Measurements from ENCODE around the gene PTPN6. TPM values are rescaled to one million over a fixed set of nuclear protein-coding genes. Genes with fewer than 3 reads are reported as not detected.

The PTPN6 gene
- total and polyA plus RNA-seq, 10 of the 15 experiments (the other 5 are each of a cell fraction or from before 2014, with no cell fraction given) = 229 to 457 (median 370) TPM

DNA sequence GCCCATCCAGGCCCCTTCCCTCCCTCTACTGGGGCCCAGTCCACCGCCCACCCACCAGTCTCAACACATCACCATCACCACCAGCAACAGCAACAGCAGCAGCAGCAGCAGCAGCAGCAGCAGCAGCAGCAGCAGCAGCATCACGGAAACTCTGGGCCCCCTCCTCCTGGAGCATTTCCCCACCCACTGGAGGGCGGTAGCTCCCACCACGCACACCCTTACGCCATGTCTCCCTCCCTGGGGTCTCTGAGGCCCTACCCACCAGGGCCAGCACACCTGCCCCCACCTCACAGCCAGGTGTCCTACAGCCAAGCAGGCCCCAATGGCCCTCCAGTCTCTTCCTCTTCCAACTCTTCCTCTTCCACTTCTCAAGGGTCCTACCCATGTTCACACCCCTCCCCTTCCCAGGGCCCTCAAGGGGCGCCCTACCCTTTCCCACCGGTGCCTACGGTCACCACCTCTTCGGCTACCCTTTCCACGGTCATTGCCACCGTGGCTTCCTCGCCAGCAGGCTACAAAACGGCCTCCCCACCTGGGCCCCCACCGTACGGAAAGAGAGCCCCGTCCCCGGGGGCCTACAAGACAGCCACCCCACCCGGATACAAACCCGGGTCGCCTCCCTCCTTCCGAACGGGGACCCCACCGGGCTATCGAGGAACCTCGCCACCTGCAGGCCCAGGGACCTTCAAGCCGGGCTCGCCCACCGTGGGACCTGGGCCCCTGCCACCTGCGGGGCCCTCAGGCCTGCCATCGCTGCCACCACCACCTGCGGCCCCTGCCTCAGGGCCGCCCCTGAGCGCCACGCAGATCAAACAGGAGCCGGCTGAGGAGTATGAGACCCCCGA is 14.3 kb upstream of the PTPN6 start (continued):
- TF ChIP-seq FOS (IDR thresholded peaks at IDR 0.05; ENCODE audit: borderline replicate concordance, extremely low read depth, insufficient read length) (no peak), SMARCA5 (IDR thresholded peaks at IDR 0.05) (no peak), ZNF24 (IDR thresholded peaks at IDR 0.05) (no peak), NFXL1 (IDR thresholded peaks at IDR 0.05; ENCODE audit: borderline replicate concordance) (no peak), RAD21 (IDR thresholded peaks at IDR 0.05; ENCODE audit: insufficient read depth, low read depth, low read length) (no peak), ZNF207 (IDR thresholded peaks at IDR 0.05; ENCODE audit: borderline replicate concordance) (0 out of 2 replicates have a peak, but pooled peaks have one; percentile 45), BRCA1 (IDR thresholded peaks at IDR 0.05; ENCODE audit: low read depth, low read length) (no peak), IKZF2 (IDR thresholded peaks at IDR 0.05) (0 out of 4 replicates have a peak, but pooled peaks of 1 of the 2 experiments have one; percentile 18), JUND (IDR thresholded peaks at IDR 0.05; ENCODE audit: low read depth, low read length) (no peak), CBX3 (IDR thresholded peaks at IDR 0.05; ENCODE audit: borderline replicate concordance, low read depth) (no peak), ZNF384 (IDR thresholded peaks at IDR 0.05; ENCODE audit: borderline replicate concordance, low read depth, low read length) (no peak), KAT2A (conservative IDR thresholded peaks at IDR 0.05; ENCODE audit: control insufficient read depth, low read depth, low read length) (no peak), HDAC6 (IDR thresholded peaks at IDR 0.05; ENCODE audit: unreplicated experiment) (no peak), SMAD5 (IDR thresholded peaks at IDR 0.05; ENCODE audit: low read depth) (no peak), NFYB (IDR thresholded peaks at IDR 0.05; ENCODE audit: insufficient read depth, low read depth, low read length) (no peak), ZSCAN29 (IDR thresholded peaks at IDR 0.05) (no peak), RB1 (IDR thresholded peaks at IDR 0.05; ENCODE audit: borderline replicate concordance) (0 out of 2 replicates have a peak, but pooled peaks have one; percentile 19), YBX1 (IDR thresholded peaks at IDR 0.05) (no peak), NR2F1 (conservative IDR thresholded peaks at IDR 0.05) (no peak), IKZF1 (conservative IDR thresholded peaks at IDR 0.05) (no peak), NRF1 (conservative IDR thresholded peaks at IDR 0.05; ENCODE audit: low read depth, low read length) (no peak), SPI1 (IDR thresholded peaks at IDR 0.05; ENCODE audit: borderline replicate concordance, insufficient read depth, low read depth, low read length) (no peak), YY1 (IDR thresholded peaks at IDR 0.05; ENCODE audit: low read depth, low read length) (0 out of 2 replicates have a peak, but pooled peaks have one; percentile 20), HCFC1 (IDR thresholded peaks at IDR 0.05; ENCODE audit: low read length) (no peak), MYC (IDR thresholded peaks at IDR 0.05; ENCODE audit: insufficient read depth, insufficient read length, insufficient replicate concordance, low read length, severe bottlenecking) (no peak)
- TF ChIP-seq, protein P1, sequence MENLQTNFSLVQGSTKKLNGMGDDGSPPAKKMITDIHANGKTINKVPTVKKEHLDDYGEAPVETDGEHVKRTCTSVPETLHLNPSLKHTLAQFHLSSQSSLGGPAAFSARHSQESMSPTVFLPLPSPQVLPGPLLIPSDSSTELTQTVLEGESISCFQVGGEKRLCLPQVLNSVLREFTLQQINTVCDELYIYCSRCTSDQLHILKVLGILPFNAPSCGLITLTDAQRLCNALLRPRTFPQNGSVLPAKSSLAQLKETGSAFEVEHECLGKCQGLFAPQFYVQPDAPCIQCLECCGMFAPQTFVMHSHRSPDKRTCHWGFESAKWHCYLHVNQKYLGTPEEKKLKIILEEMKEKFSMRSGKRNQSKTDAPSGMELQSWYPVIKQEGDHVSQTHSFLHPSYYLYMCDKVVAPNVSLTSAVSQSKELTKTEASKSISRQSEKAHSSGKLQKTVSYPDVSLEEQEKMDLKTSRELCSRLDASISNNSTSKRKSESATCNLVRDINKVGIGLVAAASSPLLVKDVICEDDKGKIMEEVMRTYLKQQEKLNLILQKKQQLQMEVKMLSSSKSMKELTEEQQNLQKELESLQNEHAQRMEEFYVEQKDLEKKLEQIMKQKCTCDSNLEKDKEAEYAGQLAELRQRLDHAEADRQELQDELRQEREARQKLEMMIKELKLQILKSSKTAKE (IDR thresholded peaks at IDR 0.05; ENCODE audit: low read depth, poor library complexity, severe bottlenecking) = no peak
- TF ChIP-seq, protein P2, sequence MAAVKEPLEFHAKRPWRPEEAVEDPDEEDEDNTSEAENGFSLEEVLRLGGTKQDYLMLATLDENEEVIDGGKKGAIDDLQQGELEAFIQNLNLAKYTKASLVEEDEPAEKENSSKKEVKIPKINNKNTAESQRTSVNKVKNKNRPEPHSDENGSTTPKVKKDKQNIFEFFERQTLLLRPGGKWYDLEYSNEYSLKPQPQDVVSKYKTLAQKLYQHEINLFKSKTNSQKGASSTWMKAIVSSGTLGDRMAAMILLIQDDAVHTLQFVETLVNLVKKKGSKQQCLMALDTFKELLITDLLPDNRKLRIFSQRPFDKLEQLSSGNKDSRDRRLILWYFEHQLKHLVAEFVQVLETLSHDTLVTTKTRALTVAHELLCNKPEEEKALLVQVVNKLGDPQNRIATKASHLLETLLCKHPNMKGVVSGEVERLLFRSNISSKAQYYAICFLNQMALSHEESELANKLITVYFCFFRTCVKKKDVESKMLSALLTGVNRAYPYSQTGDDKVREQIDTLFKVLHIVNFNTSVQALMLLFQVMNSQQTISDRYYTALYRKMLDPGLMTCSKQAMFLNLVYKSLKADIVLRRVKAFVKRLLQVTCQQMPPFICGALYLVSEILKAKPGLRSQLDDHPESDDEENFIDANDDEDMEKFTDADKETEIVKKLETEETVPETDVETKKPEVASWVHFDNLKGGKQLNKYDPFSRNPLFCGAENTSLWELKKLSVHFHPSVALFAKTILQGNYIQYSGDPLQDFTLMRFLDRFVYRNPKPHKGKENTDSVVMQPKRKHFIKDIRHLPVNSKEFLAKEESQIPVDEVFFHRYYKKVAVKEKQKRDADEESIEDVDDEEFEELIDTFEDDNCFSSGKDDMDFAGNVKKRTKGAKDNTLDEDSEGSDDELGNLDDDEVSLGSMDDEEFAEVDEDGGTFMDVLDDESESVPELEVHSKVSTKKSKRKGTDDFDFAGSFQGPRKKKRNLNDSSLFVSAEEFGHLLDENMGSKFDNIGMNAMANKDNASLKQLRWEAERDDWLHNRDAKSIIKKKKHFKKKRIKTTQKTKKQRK (IDR thresholded peaks at IDR 0.05; ENCODE audit: low read depth, low read length) = no peak

All from GM12878 (cell line).